ENCODE results near the gene PRCD.

PRCD gene

DNA sequence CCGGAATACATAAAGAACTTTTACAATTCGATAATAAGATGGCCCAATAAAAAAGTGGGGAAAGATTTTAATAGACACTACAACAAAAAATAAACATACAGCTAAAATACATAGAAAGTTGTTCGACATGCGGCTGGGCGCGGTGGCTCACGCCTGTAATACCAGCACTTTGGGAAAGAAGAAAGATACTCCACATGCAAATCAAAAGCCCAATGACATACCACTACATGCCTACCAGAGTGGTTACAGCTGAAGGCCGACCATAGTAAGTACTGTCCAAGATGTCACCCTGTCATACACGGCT is 9.3 kb downstream of the PRCD start:
- no peak overlapping the region for H3K4me3 ChIP-seq (ENCODE audit: low read depth, low read length)
- TF ChIP-seq, protein P1, sequence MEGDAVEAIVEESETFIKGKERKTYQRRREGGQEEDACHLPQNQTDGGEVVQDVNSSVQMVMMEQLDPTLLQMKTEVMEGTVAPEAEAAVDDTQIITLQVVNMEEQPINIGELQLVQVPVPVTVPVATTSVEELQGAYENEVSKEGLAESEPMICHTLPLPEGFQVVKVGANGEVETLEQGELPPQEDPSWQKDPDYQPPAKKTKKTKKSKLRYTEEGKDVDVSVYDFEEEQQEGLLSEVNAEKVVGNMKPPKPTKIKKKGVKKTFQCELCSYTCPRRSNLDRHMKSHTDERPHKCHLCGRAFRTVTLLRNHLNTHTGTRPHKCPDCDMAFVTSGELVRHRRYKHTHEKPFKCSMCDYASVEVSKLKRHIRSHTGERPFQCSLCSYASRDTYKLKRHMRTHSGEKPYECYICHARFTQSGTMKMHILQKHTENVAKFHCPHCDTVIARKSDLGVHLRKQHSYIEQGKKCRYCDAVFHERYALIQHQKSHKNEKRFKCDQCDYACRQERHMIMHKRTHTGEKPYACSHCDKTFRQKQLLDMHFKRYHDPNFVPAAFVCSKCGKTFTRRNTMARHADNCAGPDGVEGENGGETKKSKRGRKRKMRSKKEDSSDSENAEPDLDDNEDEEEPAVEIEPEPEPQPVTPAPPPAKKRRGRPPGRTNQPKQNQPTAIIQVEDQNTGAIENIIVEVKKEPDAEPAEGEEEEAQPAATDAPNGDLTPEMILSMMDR (IDR thresholded peaks at IDR 0.05; ENCODE audit: low read depth, low read length) = no peak

DNA sequence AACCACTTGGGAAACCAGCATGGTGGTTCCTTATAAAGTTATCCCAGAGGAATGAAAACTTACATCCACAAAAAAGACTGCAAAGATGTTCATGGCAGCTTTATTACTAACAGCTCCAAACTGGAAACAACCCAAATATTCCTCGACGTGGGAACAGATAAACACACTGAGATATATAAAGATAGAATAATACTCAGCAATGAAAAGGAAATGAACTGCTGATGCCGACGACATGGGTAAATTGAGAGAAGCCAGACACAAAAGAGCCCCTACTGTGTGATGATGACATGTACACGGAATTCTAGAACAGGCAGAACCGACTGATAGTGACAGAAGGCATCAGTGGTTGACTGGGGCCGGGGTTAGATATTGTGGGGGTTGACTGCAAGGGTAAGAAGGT is 9.7 kb downstream of the PRCD start:
- TF ChIP-seq, protein P1 (IDR thresholded peaks at IDR 0.05; ENCODE audit: low read depth, low read length) = no peak
- H3K4me3 ChIP-seq (ENCODE audit: low read depth, low read length) = no peak overlapping the region

DNA sequence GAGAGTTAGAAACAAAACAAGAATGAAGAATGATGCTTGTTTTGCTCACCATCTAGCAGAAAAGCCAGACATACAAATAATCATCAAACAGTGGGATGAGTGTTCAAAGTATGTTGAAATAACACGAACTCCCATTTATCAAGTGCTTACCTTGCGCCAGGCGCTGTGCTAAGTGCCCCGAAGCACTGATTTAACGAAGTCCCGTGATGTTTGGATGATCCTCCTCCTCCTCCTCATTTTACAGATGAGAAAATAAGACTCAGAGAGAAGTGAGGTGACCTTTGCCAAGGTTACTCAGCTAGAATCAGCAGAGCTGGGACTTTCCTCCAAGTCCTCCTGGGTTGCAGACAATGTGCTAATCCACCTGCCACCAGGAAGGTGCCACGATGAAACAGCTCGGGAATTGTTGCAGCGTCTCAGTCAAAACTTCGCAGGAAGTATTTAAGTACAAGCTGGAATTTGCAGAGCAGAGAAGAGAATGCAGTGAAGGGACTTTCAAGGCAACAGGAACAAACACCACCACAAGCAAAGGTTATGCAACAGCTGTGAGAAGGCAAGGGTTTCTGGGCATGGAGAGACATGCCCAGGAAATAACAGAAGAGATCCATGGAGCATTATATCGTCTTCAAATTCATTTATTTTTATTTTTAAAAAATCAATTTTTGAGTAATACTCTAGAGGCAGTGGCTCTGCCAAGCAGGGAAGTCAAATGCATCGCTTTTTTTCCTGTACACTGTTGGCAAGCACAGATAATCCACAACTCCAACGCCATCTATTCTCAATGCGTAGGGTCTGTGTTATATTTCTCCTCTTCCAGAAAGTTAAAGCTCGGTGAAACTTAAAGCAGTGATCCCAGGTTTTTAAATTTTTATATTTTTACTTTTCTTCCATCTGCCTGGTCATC is 11.1 kb downstream of the PRCD start:
- H3K4me3 ChIP-seq (ENCODE audit: low read depth, low read length) = no peak overlapping the region
- TF ChIP-seq, protein P1 (IDR thresholded peaks at IDR 0.05; ENCODE audit: low read depth, low read length) = no peak

DNA sequence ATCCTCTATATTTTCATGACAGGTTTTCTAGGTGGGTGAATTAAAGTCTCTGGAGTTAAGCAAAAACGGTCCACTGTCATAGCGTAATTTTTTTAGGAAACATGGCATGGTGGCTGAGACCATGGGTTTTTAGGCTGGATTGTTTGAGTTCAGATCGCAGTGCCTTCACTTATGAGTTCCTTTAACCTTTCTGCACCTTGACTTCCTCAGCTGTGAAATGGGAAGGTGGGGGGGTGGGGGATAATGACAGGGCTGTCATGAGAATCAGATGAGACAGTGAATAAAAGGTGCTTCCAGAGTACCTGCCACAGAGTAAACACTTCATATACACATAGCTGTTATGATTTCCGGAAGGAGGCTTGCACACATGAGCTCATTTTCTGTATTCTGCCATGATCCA is 11.8 kb downstream of the PRCD start:
- TF ChIP-seq, protein P1 (IDR thresholded peaks at IDR 0.05; ENCODE audit: low read depth, low read length) = no peak
- no peak overlapping the region for H3K4me3 ChIP-seq (ENCODE audit: low read depth, low read length)

DNA sequence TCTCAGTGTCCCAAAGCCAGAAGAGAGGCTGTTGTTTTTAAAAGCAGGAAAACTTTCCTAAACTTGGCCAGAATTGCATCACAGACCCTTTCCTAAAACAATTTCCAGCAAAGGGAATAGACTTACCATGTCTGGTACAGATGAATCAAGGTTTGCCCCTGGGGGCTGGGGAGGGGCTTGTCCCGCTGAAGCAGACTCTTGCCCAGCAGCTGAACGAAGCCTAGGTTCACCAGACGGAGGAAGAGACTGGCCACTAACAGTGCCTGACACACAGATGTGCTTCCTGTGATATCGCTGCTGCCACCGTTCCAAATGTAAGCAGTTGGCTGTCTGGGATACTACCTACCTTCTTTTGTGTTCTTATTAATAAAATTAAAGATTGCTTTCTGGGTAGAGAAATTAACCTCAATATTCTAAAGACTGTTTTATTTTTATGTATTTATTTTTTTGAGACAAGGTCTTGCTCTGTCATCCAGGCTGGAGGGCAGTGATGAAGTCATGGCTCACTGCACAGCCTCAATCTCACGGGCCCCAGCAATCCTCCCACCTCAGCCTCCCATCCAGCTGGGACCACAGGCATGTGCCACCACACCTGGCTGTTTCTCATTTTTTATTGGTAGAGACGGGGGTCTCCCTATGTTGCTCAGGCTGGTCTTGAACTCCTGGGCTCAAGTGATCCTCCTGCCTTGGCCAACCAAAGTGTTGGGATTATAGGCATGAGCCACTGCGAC is 13.5 kb downstream of the PRCD start:
- no peak overlapping the region for H3K4me3 ChIP-seq (ENCODE audit: low read depth, low read length)
- TF ChIP-seq, protein P1 (IDR thresholded peaks at IDR 0.05; ENCODE audit: low read depth, low read length) = no peak

DNA sequence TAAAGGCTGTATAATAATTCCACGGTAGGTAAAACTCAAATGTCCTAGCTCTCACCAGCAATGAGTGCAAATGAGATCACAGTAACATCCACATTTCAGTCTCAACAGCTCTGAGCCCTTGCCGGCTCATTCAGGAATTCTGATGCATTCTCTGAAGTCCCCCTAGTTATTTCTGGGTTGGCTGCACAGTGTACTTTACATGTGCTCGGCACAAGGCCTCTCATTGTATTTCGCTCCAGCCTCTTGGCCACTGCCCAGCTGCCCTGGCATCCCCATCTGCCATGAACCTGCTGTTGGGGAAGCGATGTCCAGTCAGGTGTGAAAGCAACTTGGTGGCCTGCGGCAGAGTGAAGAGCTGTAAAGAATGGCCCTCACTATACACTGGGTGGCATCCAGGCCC is 14.3 kb downstream of the PRCD start:
- no peak overlapping the region for H3K4me3 ChIP-seq (ENCODE audit: low read depth, low read length)
- TF ChIP-seq, protein P1 (IDR thresholded peaks at IDR 0.05; ENCODE audit: low read depth, low read length) = no peak

DNA sequence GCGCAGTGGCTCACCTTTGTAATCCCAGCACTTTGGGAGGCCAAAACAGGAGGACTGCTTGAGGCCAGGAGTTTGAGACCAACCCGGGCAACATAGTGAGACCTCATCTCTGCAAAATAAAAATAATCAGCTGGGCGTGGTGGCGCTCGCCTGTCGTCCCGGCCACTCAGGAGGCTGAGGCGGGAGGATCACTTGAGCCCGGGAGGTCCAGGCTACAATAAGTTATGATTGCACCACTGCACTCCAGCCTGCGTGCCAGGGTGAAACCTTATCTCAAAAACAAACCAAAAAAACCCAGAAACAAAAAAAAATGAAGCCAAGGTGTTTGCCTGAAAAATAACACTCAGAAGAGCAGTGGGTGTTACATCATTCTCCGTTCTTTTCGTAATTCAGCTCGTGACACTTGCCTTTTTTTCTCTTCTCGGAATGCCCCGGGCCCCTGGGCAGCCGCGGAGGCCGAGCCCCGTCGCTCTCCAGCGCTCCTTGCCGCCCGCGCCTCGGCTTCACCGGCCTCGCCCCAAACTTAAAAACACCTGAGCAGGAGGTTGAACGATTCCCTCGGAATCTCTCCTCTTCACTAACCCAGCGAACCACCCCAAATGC is 17.0 kb downstream of the PRCD start:
- TF ChIP-seq, protein P1 (IDR thresholded peaks at IDR 0.05; ENCODE audit: low read depth, low read length) = no peak
- peak overlapping the region; percentile 94 for H3K4me3 ChIP-seq (ENCODE audit: low read depth, low read length)

All from WI38 (cell line).